Femur (tissue), 1 donor: ENCODE data around the gene CYP4F8.
"Not testable (repeated sequence)": the region's sequence is repeated elsewhere in the genome, so short reads cannot be mapped to it uniquely, and the experiment has no call there.

ENCODE experiments used
- DNase-seq: peaks from one replicate; pipeline ENCODE4 v3.0.0-alpha.2; 2017

Gene CYP4F8

GRCh38 chr19:15614507-15615379 is at the start of gene CYP4F8:
CYP4F8 (plus strand) TSS chr19:15615218; CDS start chr19:15615617, 399 bp downstream.
- no peak for DNase-seq

- no peak for DNase-seq
These were observed 44.6 kb upstream of the CYP4F8 start for GRCh38 chr19:15570420-15570819.

- no peak for DNase-seq
These were observed 39.6 kb upstream of the CYP4F8 start for GRCh38 chr19:15575406-15575805.

- no peak for DNase-seq
These were observed 38.4 kb upstream of the CYP4F8 start for GRCh38 chr19:15576526-15577156.

- no peak for DNase-seq
These were observed 37.7 kb upstream of the CYP4F8 start for GRCh38 chr19:15577184-15577771.

- DNase-seq: no peak
These were observed 31.7 kb upstream of the CYP4F8 start for GRCh38 chr19:15583346-15583745.

- DNase-seq: no peak
These were observed 30.9 kb upstream of the CYP4F8 start for GRCh38 chr19:15584095-15584494.

GRCh38 chr19:15584541-15585115 is 30.4 kb upstream of the CYP4F8 start:
- DNase-seq: peak; percentile 84

- DNase-seq: peak; percentile 56
These were observed 27.4 kb upstream of the CYP4F8 start for GRCh38 chr19:15587663-15588062.

- DNase-seq: no peak
These were observed 26.8 kb upstream of the CYP4F8 start for GRCh38 chr19:15588265-15588664.

- no peak for DNase-seq
These were observed 25.1 kb upstream of the CYP4F8 start for GRCh38 chr19:15589760-15590451.

- no peak for DNase-seq
These were observed 23.2 kb upstream of the CYP4F8 start for GRCh38 chr19:15591796-15592195.

- DNase-seq: not testable (repeated sequence)
These were observed 22.5 kb upstream of the CYP4F8 start for GRCh38 chr19:15592506-15592905.

GRCh38 chr19:15593766-15594165 is 21.3 kb upstream of the CYP4F8 start:
- DNase-seq: not testable (repeated sequence)

- DNase-seq: no peak
These were observed 19.9 kb upstream of the CYP4F8 start for GRCh38 chr19:15595069-15595468.

GRCh38 chr19:15607978-15608925 is 6.8 kb upstream of the CYP4F8 start:
- not testable (repeated sequence) for DNase-seq

GRCh38 chr19:15609261-15609660 is 5.8 kb upstream of the CYP4F8 start:
- no peak for DNase-seq

GRCh38 chr19:15612342-15612741 is 2.7 kb upstream of the CYP4F8 start:
- DNase-seq: no peak

GRCh38 chr19:15613338-15613737 is 1.7 kb upstream of the CYP4F8 start:
- DNase-seq: no peak

- no peak for DNase-seq
These were observed 508 bp downstream of the CYP4F8 start for GRCh38 chr19:15615526-15615925.

- no peak for DNase-seq
These were observed 1.2 kb downstream of the CYP4F8 start for GRCh38 chr19:15616183-15616582.
